Endothelial cell of umbilical vein (primary cell): ENCODE measurements around the gene BLM.

ENCODE experiments used
- EZH2 ChIP-seq: IDR thresholded peaks from 2 replicates; pipeline ENCODE4 v1.6.1; 2012; ENCODE audit warnings: borderline replicate concordance, low read depth, mild to moderate bottlenecking, moderate library complexity, low read length, inconsistent platforms; ENCODE audit not compliant: severe bottlenecking
- FOS ChIP-seq: IDR thresholded peaks from 2 replicates; pipeline ENCODE4 v1.6.1; 2011; ENCODE audit warnings: mild to moderate bottlenecking, low read length, moderate library complexity, borderline replicate concordance; ENCODE audit not compliant: insufficient read depth
- JUN ChIP-seq: IDR thresholded peaks from 2 replicates; pipeline ENCODE4 v1.6.1; 2011; ENCODE audit warnings: borderline replicate concordance, low read depth; ENCODE audit not compliant: insufficient read length, insufficient read depth
- MYC ChIP-seq: IDR thresholded peaks from one replicate; pipeline ENCODE4 v1.6.1; 2011; ENCODE audit warnings: mild to moderate bottlenecking, low read depth, low read length
- POLR2A ChIP-seq: IDR thresholded peaks from 2 replicates; pipeline ENCODE4 v1.6.1; 2012; ENCODE audit warnings: low read depth, mild to moderate bottlenecking, control low read depth, low read length
- POLR2AphosphoS5 ChIP-seq: IDR thresholded peaks from 2 replicates; pipeline ENCODE4 v1.6.1; 2012; ENCODE audit warnings: low read depth, mild to moderate bottlenecking, control low read depth, low read length, moderate library complexity; ENCODE audit not compliant: insufficient read depth
- TF ChIP-seq, protein P1 (sequence below), 2 donors: IDR thresholded peaks; 1 replicate in 1 of 2; 2 replicates in 1 of 2; pipeline ENCODE4 v1.5.1; 2011; ENCODE audit warnings: low read length in 2 of 2, mild to moderate bottlenecking in 2 of 2, moderate library complexity in 2 of 2, control low read depth in 1 of 2, inconsistent platforms in 1 of 2, low read depth in 1 of 2; ENCODE audit not compliant: insufficient read depth in 1 of 2; ENCODE audit errors: extremely low read depth in 1 of 2
- TF ChIP-seq, protein P2 (sequence below): IDR thresholded peaks from 2 replicates; pipeline ENCODE4 v1.6.1; 2011; ENCODE audit not compliant: insufficient read depth, insufficient read length

DNA sequence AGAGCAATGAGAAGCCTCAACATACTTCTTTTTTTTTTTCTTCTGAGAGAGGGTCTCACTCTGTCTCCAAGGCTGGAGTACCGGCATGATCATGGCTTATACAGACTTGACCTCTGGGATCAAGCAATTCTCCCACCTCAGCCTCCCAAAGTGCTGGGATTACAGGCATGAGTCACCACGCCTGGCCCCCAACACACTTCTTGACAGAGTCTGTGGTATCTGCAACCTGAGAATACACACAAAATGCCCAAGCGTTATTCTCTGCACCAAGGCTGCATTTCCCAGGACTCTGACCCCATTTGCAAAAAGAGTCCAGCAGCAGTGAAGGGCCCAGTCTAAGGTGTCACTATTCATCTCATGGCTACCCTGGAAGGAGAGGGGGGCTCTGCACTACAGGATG lies 42.7 kb upstream of the BLM start:
- TF ChIP-seq, protein P1, sequence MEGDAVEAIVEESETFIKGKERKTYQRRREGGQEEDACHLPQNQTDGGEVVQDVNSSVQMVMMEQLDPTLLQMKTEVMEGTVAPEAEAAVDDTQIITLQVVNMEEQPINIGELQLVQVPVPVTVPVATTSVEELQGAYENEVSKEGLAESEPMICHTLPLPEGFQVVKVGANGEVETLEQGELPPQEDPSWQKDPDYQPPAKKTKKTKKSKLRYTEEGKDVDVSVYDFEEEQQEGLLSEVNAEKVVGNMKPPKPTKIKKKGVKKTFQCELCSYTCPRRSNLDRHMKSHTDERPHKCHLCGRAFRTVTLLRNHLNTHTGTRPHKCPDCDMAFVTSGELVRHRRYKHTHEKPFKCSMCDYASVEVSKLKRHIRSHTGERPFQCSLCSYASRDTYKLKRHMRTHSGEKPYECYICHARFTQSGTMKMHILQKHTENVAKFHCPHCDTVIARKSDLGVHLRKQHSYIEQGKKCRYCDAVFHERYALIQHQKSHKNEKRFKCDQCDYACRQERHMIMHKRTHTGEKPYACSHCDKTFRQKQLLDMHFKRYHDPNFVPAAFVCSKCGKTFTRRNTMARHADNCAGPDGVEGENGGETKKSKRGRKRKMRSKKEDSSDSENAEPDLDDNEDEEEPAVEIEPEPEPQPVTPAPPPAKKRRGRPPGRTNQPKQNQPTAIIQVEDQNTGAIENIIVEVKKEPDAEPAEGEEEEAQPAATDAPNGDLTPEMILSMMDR (IDR thresholded peaks at IDR 0.05; ENCODE audit: extremely low read depth in 1 of 2, insufficient read depth in 1 of 2, low read depth in 1 of 2, low read length in 2 of 2), result no peak
- TF ChIP-seq MYC, result no peak
- TF ChIP-seq POLR2A, result no peak
- TF ChIP-seq, protein P2, sequence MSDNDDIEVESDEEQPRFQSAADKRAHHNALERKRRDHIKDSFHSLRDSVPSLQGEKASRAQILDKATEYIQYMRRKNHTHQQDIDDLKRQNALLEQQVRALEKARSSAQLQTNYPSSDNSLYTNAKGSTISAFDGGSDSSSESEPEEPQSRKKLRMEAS, result no peak
- no peak for TF ChIP-seq FOS
- no peak for TF ChIP-seq POLR2AphosphoS5
- no peak for TF ChIP-seq EZH2
- TF ChIP-seq JUN, result no peak
